H1 (cell line): ENCODE results near the gene COL19A1.

Source experiments
- CTCF ChIP-seq, 3 experiments: IDR thresholded peaks; 1 replicate in 2 of 3; 2 replicates in 1 of 3; pipeline versions ENCODE4 v1.5.1 to v1.6.1; 2011; ENCODE audit warnings: low read length in 3 of 3, mild to moderate bottlenecking in 3 of 3, inconsistent platforms in 2 of 3, low read depth in 1 of 3, moderate library complexity in 1 of 3; ENCODE audit not compliant: insufficient read depth in 1 of 3; ENCODE audit errors: control extremely low read depth in 1 of 3
- HDAC6 ChIP-seq: IDR thresholded peaks from one replicate; pipeline ENCODE4 v1.7.1; 2012; ENCODE audit warnings: low read depth, mild to moderate bottlenecking, inconsistent platforms, low read length, moderate library complexity
- POLR2AphosphoS5 ChIP-seq: IDR thresholded peaks from 2 replicates; pipeline ENCODE4 v1.6.1; 2011; ENCODE audit warnings: low read depth, low read length
- SIX5 ChIP-seq: IDR thresholded peaks from 2 replicates; pipeline ENCODE4 v1.6.1; 2011; ENCODE audit warnings: mild to moderate bottlenecking, low read depth, low read length

DNA sequence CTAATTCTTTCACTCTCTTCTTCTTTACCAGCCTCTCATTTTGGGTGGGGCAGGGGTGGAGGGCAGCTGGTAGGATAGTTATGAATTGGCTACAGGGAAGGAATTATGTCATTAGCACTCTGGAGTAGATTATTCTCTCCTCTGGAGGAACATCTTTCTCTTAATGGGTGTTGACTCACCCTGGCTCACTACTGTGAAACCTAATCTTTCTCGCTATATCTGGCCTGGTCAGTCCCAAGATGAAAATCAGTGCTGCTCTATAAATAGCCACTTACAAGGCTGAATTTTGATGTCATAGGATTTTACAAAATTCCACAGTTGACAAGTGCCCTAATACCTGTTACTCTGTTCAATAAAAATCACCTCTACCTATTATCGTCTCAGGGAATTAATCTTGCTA lies 285.3 kb downstream of the COL19A1 start:
- TF ChIP-seq SIX5 (no peak), HDAC6 (no peak), CTCF (IDR thresholded peaks at IDR 0.05; ENCODE audit: control extremely low read depth in 1 of 3, insufficient read depth in 1 of 3, low read depth in 1 of 3, low read length in 3 of 3) (no peak), POLR2AphosphoS5 (no peak)
